ENCODE measurements around the gene GRIK4.

Gene GRIK4

DNA sequence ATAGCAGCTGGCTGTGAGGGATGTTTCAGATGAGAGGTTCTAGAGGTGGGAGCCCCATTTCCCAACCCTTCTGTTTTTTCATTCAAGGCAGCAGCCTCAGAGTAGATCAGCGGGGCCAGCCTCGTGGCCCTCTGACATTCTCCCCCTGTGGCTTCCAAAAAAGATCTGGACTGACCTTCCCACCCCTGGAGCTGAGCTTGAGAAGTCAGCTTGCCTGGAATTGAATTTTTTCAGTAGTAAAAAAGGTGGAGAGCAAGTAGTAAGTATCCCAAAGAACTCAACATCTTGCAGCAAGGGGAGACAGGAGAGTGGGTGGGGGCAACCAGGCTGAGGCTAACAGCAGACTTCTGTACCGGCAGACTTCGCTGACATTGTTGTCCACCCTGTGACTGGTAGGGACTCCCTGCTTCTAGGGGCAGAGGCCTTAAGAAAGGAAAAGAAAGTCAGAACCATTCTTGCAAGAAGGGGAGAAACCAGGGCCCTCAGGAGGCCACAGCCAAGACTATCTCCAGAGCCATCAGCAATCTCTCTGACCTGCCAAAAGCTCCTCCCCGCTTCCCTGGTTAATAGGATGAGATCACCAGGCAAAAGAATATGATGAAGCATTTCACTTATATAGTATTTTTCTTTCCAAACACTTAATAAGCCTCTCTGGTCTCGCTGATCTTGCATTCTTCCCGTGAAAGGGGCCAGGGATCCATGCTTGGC lies 2.0 kb upstream of the GRIK4 start:
- DNase-seq: no peak

DNA sequence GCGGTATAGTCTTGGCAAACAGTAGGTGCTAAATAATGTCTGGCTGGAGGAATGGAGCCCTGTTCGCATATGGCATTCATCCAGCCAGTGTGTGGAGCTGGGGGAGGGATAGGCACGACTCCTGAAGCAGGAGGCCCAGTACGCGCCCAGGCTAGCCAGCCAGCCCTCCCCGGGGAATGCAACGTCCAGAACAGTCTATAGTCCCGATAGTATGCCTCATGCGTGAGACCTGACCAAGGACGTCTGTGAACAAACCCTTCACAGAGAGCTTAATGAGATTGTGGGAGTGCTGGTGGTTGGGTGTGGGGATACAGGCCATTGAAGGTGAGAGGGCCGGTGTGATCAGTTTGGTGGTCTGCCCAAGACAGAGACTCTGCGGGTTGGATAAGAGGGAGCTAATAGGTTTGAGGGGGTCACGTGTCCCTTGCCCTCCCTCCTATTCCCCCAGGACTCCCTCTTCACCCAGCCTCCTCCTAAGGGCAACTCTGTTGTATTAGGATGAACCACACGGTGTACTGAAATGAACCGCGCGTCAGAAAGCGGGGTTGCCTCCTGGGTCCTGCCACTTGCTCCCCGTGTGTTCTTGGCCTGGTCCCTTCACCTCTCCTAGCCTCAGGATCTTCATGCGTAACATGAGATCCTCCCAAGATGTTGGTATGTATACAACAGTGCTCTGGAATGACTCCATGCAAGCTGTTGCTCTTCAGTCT lies 987 bp upstream of the GRIK4 start:
- DNase-seq: no peak

DNA sequence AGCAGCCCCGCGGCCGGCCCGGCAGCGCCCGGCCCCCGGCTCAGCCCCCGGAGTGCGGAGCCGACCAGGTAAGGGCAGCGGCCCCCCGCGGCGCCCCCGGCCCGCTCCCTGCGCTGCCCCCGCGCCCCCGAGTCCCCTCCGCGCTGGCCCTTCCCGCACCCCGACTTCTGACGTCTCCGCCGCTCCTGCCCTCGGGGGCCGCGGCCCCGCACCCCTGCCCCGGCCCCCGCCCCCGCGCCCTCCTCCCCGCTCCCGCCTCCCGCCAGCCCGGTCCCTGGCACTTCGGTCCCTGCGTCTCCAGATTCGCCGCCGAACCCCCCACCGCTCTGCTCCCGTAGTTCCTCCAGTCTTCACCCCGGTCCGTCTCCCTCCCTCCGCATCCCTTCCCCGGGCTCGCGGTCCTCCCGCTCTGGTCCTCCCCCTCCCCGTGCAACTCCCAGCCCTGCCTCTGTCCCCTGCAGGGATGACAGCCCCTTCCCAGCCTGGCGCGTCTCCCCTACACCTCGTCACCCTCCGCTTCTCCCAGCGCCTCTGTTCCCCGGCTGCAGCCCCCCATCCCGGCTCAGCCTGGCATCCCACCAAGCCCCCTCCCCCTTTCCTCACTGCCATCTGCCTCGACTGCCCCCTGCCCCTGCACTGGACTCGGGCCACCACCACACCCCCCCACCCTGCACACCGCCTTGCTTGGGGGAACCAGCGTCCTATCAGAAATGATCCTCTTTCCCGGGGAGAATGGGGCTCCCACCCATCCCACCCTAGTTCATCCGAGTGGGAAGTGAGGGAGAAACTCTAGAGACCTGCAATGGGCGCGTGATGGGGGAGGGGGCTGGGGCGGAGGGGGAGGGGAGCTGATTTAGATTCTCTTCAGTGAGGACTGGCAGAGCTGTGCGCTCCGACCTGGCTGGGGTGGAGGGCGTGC lies 531 bp downstream of the GRIK4 start:
- no peak for DNase-seq

DNA sequence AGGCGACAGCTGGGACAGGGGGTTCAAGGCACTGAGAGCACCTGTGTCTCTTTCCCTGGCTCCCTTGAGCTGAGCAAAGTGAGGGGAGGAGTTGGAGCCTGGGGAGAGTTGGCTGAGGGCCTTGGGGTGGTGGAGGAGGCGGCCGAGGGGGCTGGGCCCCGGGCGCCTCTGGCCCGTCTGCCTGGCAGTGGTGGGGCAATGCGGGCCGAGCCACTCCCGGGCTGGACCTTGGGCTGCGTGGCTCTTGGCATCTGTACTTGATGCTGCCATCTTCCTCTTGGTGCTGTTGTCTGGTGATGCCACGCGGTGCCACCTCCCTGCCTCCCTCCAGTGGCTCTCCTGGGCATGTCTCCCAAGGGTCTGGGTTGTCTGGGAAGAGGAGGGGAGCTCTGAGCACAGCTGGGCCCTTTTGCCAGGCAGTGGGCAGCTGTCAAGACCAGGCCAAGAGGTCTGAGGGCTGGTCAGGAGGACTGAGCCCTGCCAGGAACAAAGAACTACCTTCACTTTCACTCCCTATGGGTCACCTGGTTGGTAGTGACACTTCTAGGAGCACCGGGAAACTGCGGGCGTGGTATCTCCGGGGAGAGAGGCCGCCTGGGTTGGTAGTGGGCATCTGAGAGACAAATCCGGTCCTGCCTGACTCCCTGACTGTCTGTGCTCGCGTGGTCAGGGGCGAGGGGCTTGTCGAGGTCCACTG lies 1.3 kb downstream of the GRIK4 start:
- DNase-seq: no peak

DNA sequence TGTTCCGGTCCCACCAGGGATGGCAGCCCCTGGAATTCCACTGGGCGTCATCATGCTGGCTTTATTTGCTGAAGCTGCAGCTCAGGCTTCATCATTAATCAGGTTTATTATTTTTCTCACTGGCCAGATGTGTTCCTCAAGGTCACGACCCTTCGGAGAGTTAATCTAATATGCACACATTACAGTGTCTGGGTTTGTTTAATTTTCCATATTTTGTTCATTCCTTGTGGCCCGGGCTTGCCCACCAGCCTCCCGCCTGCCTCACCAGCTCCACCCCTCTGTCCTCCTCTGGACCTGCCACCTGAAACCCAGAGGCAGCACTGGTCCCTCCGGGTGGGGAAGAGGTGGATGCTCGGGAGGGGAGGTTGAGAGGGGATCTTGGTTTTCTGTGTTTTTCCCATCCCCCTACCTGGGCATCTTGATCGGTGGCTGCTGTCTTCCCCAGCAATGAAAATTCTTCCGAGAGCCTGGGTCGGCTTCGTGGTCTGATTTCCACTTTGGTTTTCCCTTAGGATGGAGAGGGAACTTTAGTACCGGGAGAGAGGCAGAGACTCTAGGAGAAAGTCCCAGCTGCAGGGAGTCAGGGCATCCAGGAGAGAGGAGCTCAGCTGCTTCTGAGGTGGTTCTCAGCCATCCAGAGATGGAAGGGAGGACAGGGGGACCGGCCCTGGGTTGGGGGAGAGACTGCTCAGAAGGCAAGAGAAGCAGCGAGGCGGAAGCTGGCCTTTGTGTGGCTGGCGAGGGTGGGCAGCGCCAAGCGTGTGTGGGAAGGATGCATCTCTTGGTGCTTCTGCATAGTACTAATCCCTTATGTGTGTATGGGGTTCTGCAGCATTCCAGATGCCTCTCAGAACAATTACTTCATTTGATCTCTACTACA lies 2.1 kb downstream of the GRIK4 start:
- DNase-seq: no peak

DNA sequence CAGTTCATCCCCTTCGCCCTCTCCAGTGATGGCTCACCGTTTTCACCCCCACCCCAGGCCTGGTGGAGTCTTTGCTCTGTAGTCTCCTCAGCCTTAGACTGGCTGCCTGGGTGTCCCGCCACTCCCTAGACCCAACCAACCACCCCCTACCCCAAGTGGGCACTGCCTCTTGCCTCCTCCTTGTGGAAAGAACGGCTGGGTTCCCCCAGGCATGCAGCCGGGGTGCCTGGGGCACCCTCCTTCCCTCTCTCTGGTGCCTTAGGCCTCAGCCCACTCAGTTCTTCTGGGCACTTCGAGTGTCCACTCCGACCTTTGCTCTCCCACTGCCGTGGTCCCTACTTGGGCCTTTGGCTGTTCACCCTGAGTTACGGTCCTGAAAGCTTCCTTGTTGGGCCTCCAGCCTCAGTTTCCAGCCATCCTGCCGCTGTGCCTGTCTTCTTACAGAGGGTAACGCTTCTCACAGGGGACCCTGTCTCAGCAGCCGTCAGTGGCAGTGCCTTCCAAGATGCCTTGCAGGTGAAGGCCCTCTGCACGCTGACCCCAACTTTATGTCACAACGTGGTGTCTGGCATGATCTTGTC lies 3.1 kb downstream of the GRIK4 start:
- no peak for DNase-seq

DNA sequence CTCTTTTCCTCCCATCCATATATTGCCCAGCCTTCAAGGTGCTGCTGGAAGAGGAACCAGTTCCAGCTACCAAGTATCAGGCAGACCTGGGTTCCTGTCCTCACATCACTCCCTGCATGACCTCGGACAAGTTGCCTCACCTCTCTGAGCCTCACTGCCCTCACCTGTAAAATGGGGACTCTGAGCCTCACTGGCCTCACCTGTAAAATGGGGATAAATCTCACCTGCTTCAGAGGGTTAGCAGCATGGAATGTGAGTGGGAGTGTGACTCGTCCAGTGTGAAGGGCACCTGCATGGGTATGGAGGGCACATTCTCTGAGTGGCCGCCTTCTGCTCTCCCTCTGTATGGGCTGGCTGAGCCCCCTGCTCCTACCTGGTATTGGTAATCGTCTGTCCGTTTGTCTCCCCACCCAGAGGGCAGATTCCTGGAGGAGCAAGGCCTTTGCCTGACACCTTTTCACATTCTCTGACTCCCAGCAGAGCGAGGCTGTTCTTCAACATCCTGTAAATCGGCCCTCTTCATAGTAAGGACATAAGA lies 3.7 kb downstream of the GRIK4 start:
- DNase-seq: no peak

DNA sequence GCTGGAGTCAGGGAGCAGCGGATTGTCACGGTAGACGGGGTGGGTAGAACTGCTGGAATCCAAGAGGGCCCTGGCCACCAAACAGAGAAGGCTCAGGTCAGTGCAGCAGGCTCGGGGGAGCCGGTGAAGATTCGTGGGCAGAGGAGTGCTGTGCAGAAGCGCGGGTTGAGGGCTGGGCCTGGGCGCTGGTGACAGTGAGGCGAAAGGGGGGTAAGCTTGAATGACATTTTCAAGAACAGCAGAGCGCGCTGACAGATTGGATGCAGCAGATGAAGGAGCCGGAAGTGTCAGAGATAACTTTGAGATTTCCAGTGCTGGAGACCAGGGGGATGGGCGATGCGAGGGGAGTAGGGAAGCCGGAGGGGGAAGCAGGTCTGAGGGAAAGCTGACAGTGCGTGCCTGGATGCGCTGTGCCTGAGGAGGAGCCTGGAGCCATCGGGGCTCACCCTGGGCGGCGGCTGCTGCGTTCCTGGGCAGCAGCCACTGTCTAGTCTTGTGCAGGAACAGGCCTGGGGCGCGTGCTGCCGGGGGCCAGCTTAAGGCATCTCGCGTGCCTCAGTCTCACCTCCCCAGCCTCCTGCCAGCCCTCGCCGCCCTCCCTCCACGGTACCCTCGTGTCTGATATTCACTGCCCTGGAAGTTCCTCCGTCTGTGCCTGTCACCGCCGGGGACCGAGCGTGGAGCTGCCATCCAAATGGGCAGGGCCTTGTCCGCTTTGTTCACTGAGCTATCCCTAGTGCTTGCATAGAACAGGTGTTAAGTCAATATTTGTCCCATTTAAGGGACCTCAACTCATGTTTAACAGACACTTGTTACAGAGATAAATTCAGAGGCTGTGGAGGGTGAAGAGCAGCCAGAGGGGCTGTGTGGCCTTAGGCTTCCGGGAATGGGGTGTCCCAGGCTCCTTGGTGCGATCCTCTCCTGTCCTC lies 5.2 kb downstream of the GRIK4 start:
- DNase-seq: no peak

DNA sequence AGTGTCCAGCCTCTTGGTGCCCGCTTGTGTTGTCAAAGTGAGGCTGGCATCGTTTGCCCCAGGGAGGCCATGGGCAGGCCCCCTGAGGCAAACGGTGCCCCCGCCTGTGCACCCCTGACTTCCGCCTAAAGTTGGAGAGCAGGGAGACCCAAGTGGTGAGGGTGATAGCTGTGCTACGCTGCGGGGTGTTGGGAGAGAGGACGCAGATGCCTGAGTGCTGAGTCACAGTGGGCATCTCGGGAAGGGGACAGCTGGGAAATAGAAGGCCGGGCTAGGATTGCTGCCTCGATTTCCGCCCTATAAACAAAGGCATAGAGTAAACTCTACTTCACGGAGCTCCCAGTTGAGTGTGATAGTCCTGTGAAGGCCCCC lies 5.8 kb downstream of the GRIK4 start:
- DNase-seq: no peak

DNA sequence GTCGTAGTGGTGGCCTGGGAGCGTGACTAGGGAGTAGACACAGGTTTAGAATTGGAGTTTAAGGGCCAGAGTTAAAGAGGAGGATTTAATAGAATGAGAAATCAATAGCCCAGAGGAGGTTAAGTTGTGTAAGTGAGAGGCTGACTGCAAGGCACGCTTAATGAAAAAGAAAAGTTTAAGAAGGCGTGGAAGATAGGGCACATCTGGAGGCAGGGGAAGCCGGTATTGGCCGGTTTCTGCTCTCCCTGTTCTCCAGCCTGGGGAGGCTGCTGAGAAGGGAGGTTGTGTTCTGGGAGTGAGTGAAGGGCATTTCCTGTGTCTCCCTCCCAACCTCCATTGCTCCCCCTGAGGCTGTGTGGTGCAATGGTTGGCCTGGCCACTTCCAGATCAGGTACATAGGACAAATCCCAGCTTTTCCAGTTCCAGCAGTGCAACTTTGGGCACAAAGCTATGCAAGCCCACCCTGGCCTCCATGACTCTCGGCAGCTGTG lies 6.3 kb downstream of the GRIK4 start:
- no peak for DNase-seq

DNA sequence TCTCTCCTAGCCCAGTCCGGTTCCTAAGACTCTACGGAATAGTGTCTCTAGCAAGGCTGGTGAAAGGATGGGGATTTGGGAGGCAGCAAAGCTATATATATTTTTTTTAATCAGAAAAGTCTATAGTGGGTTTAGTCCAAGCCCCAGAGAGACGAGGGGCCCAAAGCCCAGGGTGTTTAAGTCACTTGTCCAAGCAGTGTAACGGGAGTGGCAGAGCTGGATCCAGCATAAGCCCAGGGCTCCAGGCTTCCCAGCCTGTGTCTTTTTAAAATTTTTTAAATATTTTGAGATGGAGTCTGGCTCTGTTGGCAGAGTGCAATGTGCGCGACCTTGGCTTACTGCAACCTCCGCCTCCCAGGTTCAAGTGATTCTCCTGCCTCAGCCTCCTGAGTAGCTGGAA lies 6.8 kb downstream of the GRIK4 start:
- no peak for DNase-seq

DNA sequence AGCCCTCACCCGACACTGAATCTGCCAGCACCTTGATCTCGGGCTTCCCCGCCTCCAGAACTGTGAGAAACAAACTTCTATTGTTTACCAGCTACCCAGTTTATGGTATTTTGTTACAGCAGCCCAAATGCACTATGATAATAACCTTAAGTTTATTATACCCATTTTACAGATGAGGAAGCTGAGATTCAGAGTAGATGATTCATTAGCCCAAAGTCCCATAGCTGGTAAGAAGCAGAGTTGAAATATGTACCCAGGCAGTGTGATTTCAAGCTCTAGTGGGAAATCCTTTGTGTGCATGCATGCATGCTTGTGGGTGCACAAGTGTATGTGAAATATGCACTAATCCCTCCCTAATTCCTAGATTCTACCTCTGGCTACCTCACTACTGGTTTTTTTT lies 7.9 kb downstream of the GRIK4 start:
- DNase-seq: no peak

DNA sequence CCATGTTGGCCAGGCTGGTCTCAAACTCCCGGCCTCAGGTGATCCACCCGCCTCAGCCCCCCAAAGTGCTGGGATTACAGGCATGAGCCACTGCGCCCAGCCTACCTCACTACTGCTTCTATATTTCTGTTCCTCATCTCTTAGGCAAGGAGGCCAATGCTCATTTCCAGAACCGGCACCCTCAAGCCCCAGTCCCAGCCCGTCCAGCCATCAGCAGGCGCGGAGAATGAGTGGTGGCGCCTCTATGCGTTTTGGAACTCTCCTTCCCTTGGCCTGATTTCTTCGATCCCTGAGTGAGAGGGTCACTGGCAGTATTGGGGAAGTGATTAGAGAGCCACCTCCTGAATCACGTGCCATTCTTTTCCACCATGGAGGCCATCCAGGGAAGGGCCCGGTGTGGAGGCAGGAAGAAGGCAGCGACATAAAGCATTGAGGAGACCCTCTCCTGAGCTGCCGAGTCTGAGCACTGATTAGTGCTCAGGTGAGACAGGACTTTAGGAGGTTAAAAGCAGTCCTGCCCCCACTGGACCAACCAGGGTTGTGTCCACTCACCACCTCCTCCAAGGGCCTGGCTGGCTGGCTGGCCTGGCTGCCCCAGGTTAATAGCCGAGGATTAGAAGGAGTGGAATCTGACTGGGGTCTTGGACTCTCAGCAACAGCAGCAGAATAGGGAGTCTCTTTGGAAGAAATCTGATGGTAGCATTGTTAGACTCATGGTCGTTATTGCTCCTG lies 8.7 kb downstream of the GRIK4 start:
- no peak for DNase-seq

DNA sequence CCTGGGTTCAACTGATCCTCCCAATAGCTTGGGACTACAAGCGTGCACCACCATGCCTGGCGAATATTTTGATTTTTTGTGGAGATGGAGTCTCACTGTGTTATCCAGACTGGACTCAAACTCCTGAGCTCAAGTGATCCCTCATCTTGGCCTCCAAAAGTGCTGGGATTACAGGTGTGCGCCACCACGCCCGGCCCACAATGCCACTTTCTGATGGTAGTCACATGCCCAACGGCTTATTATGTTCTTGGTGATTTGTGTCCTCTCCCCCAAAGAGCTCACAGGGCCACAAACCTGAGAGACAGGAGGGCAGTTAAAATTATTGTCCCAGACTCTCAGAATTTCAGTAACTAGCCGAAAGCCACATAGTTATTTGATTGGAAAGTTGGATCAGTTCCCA lies 9.6 kb downstream of the GRIK4 start:
- DNase-seq: no peak

DNA sequence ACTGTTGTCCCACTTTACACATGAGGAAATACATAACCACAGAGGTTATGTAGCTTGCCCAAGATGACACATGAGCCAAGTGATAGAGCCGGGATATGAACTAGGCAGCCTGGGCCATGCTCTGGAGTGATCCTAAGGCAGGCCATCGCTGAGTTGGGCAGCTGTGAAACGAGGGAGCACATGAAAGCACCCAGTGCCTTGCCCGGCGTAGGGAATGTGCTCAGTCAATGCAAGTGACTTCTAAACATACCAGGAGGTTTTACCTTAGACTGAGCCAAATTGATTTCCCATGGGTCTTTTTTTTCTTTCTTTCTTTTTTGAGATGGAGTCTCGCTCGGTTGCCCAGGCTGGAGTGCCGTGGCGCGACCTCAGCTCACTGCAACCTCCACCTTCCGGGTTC lies 10.5 kb downstream of the GRIK4 start:
- no peak for DNase-seq

DNA sequence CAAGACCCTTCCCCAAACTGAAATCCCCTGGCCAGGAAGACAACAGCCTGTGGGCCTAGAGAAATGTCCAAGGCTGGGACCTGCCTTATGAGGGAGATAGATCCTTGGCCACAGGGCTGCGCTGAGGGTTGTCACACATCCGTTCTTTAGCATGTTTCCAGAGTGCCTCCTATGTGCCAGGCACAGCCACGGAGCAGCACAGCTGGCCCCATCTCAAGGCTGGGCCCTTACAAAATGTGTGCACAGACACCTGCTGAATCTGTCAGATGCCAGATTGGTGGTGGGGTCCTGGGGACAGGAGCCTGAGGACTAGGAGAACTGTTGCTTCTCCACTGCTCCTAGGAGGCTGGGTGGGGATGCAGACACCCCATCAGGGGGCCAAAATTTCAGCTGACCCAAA lies 11.2 kb downstream of the GRIK4 start:
- no peak for DNase-seq

DNA sequence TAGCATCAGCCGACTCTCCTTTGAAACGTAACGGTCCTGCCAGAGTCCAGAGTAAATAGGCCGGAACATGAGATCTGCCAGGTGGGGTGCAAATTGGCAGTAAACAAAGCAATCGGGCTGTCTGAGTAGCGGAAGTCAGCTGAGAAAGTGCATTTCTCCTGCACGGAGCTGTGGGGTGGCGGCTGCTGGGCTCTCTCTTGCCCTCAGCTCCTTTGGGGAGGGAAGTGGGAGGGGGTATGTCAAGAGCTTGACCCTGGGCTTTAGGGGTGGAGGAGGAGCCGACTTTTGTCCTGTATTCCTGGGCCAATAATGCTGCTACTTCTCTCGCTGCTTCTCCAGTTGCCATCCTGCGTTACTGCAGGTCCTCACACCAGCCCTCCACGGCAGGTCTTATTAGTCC lies 11.6 kb downstream of the GRIK4 start:
- no peak for DNase-seq

DNA sequence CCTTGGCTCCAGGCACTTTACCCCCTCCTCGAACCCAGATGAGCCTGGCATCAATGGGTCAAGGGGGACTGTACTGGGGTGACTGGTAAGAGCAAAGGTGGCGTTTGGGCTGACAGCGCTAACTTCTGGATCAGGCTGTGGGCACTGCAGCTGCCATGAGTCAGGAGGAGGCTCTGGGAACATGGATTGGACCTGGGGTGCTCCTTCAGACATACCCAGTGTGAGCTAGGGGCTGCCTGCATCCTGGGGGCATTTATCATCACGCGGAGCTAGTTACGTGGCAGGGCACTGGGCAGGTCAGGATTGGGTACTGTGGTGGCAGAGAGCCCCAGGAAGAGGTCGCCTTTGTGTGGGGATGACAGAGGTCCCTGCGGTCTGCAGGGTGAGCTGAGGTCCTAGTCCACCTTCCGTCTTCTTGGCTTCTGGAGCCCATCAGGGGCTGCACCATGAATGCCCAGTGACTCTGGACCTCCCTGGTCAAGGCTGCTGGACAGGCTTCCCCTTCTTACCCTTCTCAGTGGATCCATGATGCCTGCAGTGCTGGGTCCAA lies 13.1 kb downstream of the GRIK4 start:
- DNase-seq: no peak
